Lower leg skin (tissue), 3 donors: Measurements from ENCODE around the gene KRT14.

Experiments used
- CTCF ChIP-seq, 3 donors: fragments of 450-650 bp; IDR thresholded peaks; one replicate each; pipeline ENCODE4 v1.5.1; 2016; ENCODE audit warnings: antibody characterized with exemption in 3 of 3, mild to moderate bottlenecking in 3 of 3, moderate library complexity in 2 of 3
- POLR2A ChIP-seq, 2 donors: fragments of 450-650 bp; IDR thresholded peaks; one replicate each; pipeline ENCODE4 v1.6.1; 2016 to 2017; ENCODE audit warnings: antibody characterized with exemption in 2 of 2, mild to moderate bottlenecking in 1 of 2, moderate library complexity in 1 of 2

- TF ChIP-seq CTCF (IDR thresholded peaks at IDR 0.05) (no peak), POLR2A (IDR thresholded peaks at IDR 0.05) (no peak)
These were observed 40.8 kb downstream of the KRT14 start for GRCh38 chr17:41545829-41546410.
